Esophagus mucosa (tissue), 1 donor: ENCODE results near the gene HTR2A. TPM values are rescaled to one million over a fixed set of nuclear protein-coding genes. Genes with fewer than 3 reads are reported as not detected.
A peak's percentile ranks its signal among the peaks of the same experiment; 100 is the strongest.

Experiments
- ATAC-seq: fragments of 200-7000 bp; cut with Tn5 transposase; one replicate; pipeline ENCODE4 v1.9.1; 2020
- total RNA-seq: library from RNA; stranded (reverse); gene quantifications from one replicate; pipeline ENCODE4 v1.2.4, GENCODE V29; 2023
- donor health status: DM: yes; HTN: yes; CAD: no.

The HTR2A gene
- total RNA-seq, result 0.08 TPM

DNA sequence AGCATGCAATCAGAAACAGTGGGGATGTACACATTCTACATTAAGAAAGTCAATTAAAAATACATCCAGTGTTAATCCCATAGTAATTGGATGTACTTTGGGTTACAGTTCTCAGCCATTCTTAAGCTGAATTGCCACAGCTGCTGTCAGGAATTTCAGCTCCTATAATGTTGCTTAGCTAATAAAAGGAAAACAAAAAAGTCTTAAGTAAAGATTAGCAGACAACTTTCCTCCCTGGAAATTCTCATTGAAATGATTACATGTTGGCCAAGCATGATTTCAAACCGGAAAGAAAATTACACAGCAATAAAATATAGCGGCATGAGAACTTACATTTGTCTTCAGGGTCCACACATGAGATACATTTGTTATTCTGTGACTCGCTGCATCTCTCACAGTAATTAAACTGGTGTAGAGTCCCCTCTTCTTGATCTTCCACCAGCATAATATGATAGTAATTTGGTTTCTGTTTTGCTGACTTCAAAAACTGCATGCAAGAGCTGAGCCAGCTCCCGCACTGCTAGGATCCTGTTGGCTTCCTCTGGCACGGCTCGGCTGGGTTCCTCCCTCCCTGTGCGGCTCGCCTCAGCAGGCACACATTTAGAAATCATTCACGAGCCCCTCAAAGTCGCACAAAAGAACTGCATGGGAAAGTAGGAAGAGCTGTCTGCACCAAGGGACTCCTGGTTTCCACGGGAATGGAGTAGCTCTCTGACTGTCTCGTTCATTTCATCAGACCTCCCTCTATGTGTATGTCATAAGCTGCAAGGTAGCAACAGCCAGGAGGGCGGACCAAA lies at the start of gene HTR2A:
TSS of gene HTR2A (minus strand) at position 713 of the 797 bp plus-strand sequence. CDS start 1,147 bp downstream, outside the sequence.
- peak; percentile 29 for ATAC-seq

DNA sequence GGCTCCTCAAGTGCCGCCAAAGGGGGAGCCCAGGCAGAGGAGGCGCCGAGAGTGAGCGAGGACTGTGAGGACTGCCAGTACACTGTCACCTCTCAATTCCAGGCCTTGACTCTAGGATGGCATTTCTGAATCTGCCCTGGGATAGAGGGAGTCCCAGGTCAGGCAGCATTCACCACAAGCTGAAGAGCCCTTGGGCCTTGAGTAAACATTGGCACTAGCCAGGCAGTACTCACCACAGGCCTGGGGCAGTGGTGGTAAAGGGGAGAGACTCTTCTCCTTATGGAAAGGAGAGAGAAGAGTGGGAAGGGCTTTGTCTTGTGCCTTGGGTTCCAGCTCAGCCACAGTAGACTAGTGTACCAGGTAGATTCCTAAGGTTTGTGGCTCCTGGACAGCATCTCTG lies 39.7 kb upstream of the HTR2A start:
- ATAC-seq, result no peak

DNA sequence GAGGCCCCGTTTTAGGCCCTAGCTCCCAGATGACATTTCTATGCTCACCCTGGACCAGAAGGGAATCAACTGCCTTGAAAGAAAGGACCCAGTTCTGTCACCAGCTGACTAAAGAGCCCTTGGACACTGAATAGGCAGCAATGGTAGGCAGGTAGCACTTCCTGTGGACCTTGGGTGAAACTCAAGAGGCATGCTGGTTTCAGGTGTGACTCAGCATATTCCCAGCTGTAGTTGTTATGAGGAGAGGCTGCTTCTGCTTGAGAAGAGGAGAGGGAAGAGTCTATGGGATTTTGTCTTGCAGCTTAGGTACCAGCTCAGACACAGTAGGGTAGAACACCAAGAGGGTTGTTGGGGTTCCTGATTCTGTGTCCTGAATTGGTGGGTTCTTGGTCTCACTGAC lies 37.9 kb upstream of the HTR2A start:
- ATAC-seq, result no peak

DNA sequence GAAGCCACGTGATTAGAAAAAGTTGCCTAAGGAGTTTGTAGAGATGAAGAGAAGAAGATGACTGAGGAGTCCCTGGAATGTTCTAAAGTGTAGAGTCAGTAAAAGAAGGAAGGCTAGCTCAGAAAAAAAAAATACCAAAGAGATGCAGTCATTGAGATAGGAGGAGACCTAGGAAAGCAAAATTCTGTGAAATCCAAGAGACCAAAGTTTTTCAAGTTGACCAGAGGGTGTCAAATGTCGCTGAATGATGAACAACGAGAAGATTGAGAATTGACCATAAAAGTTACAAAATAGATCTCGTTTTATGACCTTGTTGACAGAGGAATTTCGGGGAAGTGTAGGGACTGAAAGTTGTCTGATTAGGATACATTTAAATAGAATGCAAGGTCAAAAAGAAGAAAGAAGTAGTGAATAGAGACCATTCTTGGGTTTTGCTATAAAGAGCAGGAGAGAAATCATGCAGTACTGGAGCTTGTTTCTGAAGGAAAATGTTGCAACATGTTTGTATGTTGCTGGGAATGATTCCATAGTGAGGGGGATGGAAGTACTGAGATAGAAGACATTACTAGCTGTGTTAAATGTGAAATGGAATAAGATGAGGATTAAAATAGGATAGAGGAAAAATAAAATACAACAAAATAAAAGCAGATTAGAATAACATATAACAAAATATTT lies 30.2 kb upstream of the HTR2A start:
- ATAC-seq, result no peak

DNA sequence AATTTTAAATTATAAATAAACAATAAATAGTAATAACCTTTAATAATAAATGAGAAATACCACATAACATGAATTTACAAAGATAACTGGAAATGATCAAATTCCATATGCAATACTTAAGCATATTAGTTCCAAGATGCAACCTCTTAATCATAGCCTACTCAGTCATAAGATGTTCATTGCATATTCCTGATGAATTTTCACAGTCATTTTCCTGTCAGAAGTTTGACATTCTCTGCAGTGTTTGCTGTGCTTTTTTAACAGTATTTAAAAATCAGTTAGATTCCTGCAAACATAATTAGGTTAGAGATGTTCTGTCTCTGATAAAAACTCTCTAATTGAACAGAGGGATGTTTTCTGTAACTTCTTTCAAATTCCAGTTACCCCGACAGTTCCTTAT lies 28.6 kb upstream of the HTR2A start:
- ATAC-seq, result no peak

DNA sequence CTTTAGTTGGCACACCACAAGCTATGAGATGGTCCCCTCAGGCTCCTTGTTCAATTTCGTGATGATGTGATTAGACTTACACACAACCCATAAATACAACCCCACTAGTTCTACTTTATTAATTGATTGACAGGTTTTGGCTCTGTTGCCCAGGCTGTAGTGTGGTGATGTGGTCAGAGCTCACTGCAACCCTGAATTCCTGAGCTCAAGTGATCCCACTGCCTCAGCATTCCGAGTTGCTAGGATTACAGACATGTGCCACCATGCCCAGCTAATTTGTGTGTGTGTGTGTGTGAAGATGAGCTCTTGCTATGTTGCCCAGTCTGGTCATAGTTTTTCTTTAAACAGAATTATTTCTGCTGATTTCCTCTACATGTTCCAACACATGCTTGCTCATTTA lies 17.5 kb upstream of the HTR2A start:
- no peak for ATAC-seq

DNA sequence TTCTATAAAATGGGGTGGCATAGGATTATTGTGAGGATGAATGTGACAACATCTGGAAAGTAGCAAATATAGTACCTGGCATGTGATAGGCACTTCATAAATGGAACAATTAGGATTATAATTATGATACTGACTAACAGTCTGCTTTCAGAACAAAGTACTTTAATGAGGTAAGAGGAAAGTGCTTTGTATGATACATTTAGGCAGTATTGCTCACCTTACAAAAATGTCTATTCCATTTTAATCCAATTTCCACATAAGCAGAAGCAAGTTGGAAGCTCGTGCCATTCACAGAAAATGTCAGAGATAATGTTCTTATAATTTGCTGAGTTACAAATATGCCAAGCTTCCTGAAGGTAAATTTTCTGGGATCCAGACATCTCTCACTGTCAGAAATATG lies 16.9 kb upstream of the HTR2A start:
- no peak for ATAC-seq

DNA sequence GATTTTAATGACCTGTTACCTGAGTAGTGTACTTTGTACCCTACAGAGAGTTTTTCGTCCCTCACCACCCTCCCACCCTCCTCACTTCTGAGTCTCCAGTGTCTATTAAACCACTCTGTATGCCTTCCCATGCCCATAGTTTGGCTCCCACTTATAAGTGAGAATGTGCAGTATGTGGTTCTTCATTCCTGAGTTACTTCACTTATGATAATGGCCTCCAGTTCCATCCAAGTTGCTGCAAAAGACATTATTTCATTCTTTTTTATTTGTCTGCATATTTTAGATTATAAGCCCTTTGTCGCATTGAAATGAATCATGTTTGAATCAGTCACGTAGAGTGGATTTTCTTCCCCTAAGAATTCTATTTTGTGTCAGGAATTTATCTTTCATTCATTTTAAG lies 12.2 kb upstream of the HTR2A start:
- ATAC-seq, result no peak

DNA sequence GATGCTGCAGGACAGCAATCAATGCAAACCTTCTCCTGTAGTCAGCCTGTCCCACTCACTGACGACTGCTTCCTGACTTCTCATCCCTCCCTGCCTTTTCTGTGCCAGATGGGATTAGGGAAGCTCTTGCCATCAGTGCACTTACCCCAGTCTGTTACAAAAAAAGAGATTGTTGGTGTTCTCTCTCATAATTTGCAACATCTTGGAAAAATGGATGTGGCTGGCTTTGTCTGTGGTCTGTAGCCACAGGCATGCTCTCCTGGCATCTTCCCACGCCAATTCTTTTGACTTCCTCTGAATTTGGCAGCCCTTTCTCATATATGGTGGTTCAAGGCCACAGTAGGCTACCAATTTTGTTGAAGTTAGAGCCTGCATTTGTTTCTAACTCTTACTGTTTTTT lies 11.6 kb upstream of the HTR2A start:
- ATAC-seq, result no peak

DNA sequence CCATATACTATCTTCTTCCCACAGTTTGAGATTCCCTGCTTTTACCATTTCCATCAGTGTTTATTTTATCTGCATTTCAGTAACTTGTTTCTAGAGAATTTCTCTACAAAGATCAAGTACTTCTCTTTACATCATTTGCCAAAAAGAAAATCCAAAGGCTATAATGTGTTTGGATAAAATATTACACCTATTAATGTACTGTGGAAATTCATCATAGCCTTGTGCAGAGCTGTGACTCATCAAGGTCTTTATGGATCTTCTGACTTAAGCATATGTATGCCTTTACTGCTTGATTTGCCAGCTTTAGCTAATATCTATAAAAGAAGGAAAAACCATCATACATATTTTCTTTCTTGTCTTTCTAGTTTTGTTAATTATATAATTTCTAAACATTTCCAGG lies 9.6 kb upstream of the HTR2A start:
- no peak for ATAC-seq

DNA sequence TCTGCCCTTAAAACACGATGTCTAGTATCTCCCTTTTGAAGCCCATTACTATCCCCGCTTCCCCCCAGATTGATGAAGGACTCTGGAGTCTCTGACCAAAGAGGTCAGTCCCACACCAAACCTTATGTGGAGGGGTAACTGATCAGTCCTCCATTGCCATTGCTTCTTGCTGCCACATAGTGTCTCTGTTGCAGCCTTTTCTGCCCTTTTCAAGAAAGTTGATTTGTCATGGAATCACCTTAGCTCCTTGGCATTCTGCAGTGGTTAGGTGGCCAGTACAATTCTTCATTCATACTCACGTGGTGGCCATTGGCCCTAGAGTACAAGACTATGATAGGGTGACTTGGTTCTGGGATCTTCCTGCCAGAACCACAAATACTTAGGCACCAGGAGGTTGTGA lies 8.4 kb upstream of the HTR2A start:
- no peak for ATAC-seq

DNA sequence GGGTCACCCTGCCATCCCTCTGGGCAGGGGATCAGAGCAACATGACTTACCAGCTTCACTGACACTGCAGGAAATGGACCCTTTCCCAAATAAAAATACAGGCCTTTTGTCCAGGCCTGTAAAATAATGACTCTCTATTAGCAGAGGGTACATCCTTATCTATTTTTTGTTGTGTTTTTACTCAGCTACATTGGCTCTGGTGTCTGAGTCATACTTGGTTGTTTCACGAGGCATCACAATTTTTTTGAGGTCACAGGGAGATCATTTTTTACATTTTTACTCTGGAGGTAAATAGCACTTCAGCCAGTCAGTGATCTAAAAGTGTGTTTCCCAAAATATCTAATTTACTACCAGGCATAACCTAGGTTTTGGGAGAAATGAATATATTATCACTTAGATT lies 6.9 kb upstream of the HTR2A start:
- ATAC-seq, result no peak

DNA sequence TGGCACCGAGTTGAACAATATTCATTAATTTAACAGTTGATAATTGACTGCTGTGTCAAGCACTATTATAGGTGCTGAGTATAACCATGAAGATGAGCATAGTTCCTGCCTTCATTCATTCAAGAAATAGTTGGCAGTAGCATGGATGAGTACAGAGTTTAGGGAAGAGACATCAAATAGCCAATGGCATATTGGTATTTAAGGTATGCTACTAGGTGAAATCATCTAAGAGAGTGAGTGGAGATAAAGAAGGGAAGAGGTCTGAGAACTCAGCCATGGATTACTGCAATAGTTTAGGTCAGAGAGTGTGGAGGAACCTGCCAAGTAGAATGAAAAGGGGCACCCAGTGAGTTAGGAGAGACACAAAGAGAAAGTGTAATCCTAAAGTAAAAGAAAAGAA lies 4.9 kb upstream of the HTR2A start:
- ATAC-seq, result no peak

DNA sequence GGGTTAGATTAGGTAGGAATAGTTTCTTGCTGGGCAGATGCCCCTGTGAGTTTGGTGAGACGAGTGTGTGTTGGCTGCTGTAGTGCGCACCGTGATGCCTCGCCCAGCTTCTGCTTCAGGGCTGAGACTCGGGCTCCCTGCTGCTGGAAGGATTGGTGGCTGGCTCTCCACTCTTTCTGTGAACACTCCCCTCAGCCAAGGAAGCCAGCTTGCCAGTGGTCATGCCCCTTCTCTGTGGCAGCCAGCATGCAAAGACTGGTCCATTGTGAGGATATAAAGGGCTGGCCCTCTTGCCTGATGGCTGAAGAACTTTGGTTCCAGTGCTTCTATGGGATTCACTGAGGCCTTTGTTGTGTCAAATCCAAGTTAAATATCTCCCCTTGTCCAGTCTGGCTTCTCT lies 2.9 kb upstream of the HTR2A start:
- ATAC-seq, result no peak

DNA sequence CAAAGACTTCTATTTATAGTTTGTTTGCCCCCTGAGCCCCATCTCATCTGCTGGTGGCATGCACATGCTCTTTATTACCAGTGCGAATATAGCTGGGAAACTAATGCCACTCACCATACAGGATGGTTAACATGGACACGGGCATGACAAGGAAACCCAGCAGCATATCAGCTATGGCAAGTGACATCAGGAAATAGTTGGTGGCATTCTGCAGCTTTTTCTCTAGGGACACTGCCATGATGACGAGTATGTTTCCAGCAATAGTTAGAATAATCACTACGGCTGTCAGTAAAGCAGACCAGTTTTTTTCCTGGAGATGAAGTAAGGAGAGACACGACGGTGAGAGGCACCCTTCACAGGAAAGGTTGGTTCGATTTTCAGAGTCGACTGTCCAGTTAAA lies 1.5 kb downstream of the HTR2A start:
- no peak for ATAC-seq

DNA sequence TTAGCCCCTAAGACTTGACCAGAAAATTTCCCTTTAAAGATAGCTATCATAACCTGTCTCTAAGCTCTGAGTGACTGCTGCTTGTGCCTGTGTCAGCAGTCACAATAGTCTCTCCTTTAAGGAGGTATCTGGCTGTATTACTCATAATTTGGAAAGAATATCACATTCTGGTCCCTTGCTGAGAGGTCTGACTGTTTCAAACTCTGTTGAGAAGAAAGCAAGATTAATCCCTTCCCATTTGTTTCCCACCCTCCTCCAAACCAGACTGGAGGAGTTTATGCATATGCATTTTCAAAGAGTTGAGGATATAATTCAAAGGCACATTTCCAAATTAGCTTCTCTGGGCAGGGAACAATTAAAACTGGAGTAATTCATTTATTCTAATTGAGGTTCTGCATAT lies 2.3 kb downstream of the HTR2A start:
- ATAC-seq, result no peak

DNA sequence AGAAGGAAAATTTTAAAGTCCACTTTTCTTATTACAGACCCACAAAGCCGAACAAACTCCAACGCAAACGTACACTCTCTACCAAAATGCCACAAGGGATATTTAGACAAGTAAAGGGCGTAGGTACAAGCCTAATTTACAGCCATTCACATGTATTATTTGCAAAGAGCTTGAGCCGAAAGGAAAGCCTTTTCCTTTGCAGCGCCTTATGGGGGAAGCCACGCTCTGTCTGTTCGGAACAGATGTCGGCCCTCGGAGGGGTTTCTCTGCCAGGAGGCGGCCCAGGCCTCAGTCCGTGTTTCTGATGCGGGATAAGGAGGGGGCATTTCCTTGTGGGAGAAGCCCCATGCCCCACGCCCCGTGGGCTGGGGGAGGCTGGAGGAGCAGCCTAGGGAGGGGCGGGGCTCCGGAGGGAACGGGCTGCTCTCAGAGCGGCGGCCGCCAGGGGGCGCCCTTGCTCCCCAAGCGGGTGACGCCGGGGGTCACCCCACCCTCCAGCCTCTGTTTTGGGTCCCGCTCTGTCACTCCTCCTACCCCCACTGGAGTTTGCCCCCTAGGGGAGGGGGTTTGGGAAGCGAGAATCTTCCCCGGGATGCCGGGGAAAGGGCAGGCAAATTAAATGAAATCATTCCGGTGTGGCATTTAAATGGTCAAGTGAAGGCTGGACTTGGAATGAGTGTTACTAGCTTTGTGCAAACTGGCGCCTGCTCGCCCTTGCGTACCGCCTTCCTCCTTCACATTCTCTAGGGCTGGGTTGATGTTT lies 2.9 kb downstream of the HTR2A start:
- peak; percentile 85 for ATAC-seq

DNA sequence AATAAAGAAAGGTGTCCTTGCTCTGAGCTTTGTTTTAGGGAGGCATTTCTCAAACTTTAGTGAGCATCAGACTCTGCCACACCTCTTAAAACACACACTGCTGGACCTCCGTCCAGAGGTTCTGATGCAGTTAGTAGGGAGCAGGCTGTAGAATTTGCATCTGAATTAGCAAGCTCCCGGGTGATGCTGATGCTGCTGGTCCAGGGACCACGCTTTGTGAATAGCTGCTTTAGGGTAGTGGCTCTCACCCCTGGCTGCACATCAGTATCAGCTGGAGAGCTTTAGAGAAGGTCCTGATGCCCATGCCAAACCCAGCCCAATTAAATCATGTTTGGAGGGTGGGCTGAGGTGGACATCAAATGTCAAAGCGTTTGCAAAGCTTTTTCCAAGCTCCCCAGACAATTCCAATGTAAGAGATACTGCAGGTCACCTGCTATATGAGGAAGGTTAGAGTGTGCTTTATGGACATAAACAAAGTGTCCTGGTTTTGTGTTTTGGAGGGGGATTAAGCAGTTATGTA lies 3.6 kb downstream of the HTR2A start:
- no peak for ATAC-seq

DNA sequence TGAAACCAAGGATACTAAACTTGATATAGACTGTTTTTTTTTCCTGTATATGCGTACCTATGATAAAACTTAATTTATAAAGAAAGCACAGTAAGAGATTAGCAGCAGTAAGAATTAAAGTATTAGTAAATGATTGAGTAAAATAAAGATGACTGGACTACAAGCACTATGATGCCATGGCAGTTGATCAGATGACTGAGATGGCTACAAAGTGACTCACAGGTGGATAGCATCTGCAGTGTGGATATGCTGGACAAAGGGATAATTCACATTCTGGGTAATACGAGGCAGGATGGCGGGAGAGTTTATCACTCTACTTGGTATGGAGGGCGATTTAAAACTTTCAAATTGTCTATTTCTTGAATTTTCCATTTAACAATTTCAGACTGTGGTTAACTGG lies 11.8 kb downstream of the HTR2A start:
- ATAC-seq, result no peak

DNA sequence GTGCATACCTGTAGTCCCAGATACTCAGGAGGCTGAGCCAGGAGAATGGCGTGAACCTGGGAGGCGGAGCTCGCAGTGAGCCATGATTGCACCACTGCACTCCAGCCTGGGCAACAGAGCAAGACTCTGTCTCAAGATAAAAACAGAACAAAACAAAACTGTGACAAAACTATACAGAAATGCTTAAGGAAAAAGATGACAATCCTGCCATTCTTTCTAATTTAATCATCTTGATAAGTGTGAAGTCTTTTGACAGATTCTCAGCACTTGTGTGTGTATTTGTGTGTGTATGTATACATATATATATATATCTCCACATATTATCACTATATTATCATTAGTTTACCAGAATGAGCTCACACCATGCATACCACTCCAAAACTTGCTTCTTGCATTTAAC lies 12.3 kb downstream of the HTR2A start:
- ATAC-seq, result no peak

DNA sequence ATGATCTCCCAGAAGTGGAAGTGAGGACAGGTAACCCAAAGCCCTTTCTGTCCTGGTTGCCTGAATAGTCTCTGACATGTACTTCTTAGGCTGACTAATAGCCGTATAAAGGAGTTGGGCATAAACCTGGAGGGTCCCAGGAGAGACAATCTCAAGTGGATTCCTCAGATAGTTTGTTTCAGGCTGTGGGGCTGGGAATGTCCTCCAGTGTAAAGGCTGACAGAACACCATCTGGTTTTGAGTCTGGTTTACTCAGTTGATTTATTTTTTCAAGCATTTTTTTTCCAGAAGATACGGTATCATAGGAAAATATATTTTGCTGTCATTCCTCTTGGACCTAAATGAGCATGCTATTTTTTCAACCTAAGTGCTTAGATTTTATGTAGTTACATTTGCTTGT lies 15.2 kb downstream of the HTR2A start:
- ATAC-seq, result no peak

DNA sequence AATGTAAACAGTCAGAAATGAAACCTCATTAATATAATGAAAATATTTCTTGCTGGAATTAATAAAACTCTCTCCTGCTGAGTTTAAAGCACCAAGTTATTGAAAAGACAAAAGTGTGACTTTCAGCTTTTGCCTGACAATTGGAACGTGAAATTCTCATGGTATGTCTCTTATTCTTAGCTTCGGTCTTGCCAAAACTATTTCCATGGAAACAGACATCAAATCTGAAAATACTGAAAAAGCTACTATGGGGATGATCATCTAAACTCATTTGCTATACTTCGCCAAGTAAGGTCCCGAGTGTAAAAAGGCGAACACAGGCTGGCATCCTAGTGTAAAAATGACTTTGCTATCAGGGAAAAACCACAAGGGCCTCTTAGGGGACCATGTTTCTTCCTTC lies 22.8 kb downstream of the HTR2A start:
- ATAC-seq, result no peak

DNA sequence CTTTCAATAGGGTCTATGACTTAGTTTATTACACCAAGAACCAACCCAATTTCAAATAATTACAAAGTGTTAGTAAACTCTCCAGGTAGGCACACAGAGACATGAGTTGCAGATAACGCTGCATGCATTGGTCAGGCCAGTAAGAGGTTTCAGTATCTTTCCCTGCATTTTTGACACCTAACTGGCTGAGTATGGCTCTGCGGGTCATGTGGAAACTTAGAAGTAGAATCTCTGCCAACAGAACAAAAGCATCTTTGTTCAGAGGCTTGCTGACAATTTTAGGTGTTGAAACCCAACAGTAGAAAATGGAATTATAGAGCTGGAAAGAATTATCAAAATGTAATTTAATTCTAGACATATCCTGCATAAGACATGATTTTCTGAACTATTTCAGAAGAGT lies 25.3 kb downstream of the HTR2A start:
- ATAC-seq, result no peak

DNA sequence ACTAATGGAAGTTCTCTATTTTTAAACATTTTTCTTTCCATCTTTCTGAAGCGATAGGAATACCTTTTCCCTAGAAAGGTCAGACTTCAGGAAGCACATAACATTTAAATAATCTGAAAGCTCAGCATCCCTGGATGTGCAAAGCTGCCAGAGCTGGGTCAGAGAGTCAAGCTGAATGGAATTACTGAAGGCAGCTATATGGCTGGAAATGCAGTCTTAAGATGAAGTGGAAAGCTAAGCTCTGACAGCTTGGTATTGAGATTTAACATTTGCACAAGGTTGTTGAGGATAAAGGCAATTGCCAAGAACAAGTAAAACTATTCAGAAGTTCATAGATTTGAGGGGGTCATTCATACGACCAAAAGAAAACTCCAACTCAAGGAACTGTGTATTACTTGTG lies 28.8 kb downstream of the HTR2A start:
- ATAC-seq, result no peak
